22Rv1 (cell line): ENCODE results near the gene GRIA4.

ENCODE experiments used
- H3K27ac ChIP-seq: fragments of 450-650 bp; 2 replicates; pipeline ENCODE4 v1.5.1; 2017
- CTCF ChIP-seq: fragments of 450-650 bp; IDR thresholded peaks from 2 replicates; pipeline ENCODE4 v1.5.1; 2017; ENCODE audit warnings: mild to moderate bottlenecking
- ZFX ChIP-seq: fragments of 450-650 bp; IDR thresholded peaks from 2 replicates; pipeline ENCODE4 v1.6.1; 2017; ENCODE audit warnings: antibody characterized with exemption, borderline replicate concordance

The GRIA4 gene

GRCh38 chr11:105636496-105636895 is 26.6 kb downstream of the GRIA4 start:
- no peak overlapping the region for H3K27ac ChIP-seq
- TF ChIP-seq CTCF (no peak), ZFX (no peak)

GRCh38 chr11:105639527-105639926 is 29.7 kb downstream of the GRIA4 start:
- no peak for TF ChIP-seq CTCF
- TF ChIP-seq ZFX = no peak

GRCh38 chr11:105641433-105641832 is 31.6 kb downstream of the GRIA4 start:
- TF ChIP-seq ZFX = no peak

More at GRCh38 chr11:105639527-105639926, 29.7 kb downstream of the GRIA4 start:
- H3K27ac ChIP-seq = no peak overlapping the region

GRCh38 chr11:105642870-105643269 is 33.0 kb downstream of the GRIA4 start:
- no peak overlapping the region for H3K27ac ChIP-seq
- TF ChIP-seq ZFX (no peak), CTCF (no peak)

More at GRCh38 chr11:105641433-105641832, 31.6 kb downstream of the GRIA4 start:
- H3K27ac ChIP-seq = no peak overlapping the region

- no peak for TF ChIP-seq ZFX
- no peak for TF ChIP-seq CTCF
- no peak overlapping the region for H3K27ac ChIP-seq
These were observed 35.1 kb downstream of the GRIA4 start for GRCh38 chr11:105644839-105645573.

- H3K27ac ChIP-seq = no peak overlapping the region
These were observed 37.9 kb downstream of the GRIA4 start for GRCh38 chr11:105647780-105648179.

GRCh38 chr11:105648762-105649161 is 38.9 kb downstream of the GRIA4 start:
- no peak for TF ChIP-seq CTCF
- no peak for TF ChIP-seq ZFX
- no peak overlapping the region for H3K27ac ChIP-seq

More at GRCh38 chr11:105647780-105648179, 37.9 kb downstream of the GRIA4 start:
- no peak for TF ChIP-seq ZFX
- TF ChIP-seq CTCF = no peak
